H9 (cell line): Measurements from ENCODE around the gene FOXI1. TPM values are rescaled to one million over a fixed set of nuclear protein-coding genes. Genes with fewer than 3 reads are reported as not detected.

ENCODE experiments used
- DNase-seq: peaks from one replicate; pipeline ENCODE4 v3.0.0-alpha.2; 2017
- H2AFZ ChIP-seq: one replicate; pipeline ENCODE4 v1.6.1; 2013; ENCODE audit warnings: mild to moderate bottlenecking, low read length, control low read depth, moderate library complexity
- H2AK5ac ChIP-seq: 2 replicates; pipeline ENCODE4 v1.6.1; 2013; ENCODE audit warnings: low read length, control low read depth, mixed read lengths; ENCODE audit not compliant: insufficient read length
- H2BK120ac ChIP-seq: one replicate; pipeline ENCODE4 v1.6.1; 2013; ENCODE audit warnings: low read depth, mild to moderate bottlenecking, low read length, control low read depth, inconsistent platforms; ENCODE audit not compliant: poor library complexity, severe bottlenecking
- H2BK12ac ChIP-seq: 2 replicates; pipeline ENCODE4 v1.6.1; 2013; ENCODE audit warnings: low read length, control low read depth, mixed read lengths, low read depth; ENCODE audit not compliant: insufficient read length
- H2BK15ac ChIP-seq: 2 replicates; pipeline ENCODE4 v1.6.1; 2013; ENCODE audit warnings: low read depth, low read length, control low read depth
- H2BK20ac ChIP-seq: one replicate; pipeline ENCODE4 v1.6.1; 2013; ENCODE audit warnings: low read depth, mild to moderate bottlenecking, low read length, control low read depth, inconsistent platforms; ENCODE audit not compliant: poor library complexity, severe bottlenecking
- H2BK5ac ChIP-seq: 2 replicates; pipeline ENCODE4 v1.6.1; 2013; ENCODE audit warnings: low read length, control low read depth, mixed read lengths; ENCODE audit not compliant: insufficient read length
- H3K14ac ChIP-seq: 2 replicates; pipeline ENCODE4 v1.6.1; 2013; ENCODE audit warnings: low read length, control low read depth; ENCODE audit not compliant: insufficient read depth
- H3K18ac ChIP-seq: 2 replicates; pipeline ENCODE4 v1.6.1; 2013; ENCODE audit warnings: low read depth, mild to moderate bottlenecking, mixed read lengths, low read length, control low read depth; ENCODE audit not compliant: insufficient read length
- H3K23ac ChIP-seq: 2 replicates; pipeline ENCODE4 v1.6.1; 2013; ENCODE audit warnings: low read length, control low read depth, mixed read lengths, low read depth; ENCODE audit not compliant: insufficient read length
- H3K23me2 ChIP-seq: 2 replicates; pipeline ENCODE4 v1.6.1; 2013; ENCODE audit warnings: low read depth, mild to moderate bottlenecking, mixed read lengths, low read length, control low read depth; ENCODE audit not compliant: insufficient read length, poor library complexity, severe bottlenecking
- H3K27ac ChIP-seq: 2 replicates; pipeline ENCODE4 v1.5.1; 2013; ENCODE audit warnings: low read length, control low read depth, mixed read lengths, low read depth; ENCODE audit not compliant: insufficient read length
- H3K27me3 ChIP-seq: 2 replicates; pipeline ENCODE4 v1.6.1; 2013; ENCODE audit warnings: low read length, control low read depth, inconsistent platforms; ENCODE audit not compliant: insufficient read depth
- H3K4ac ChIP-seq: 2 replicates; pipeline ENCODE4 v1.6.1; 2013; ENCODE audit warnings: low read depth, mild to moderate bottlenecking, control low read depth, inconsistent platforms, low read length, moderate library complexity
- H3K4me1 ChIP-seq: 2 replicates; pipeline ENCODE4 v1.6.1; 2013; ENCODE audit warnings: low read length, control low read depth, inconsistent platforms; ENCODE audit not compliant: insufficient read depth
- H3K4me2 ChIP-seq: 2 replicates; pipeline ENCODE4 v1.6.1; 2013; ENCODE audit warnings: low read length, control low read depth, mixed read lengths; ENCODE audit not compliant: insufficient read length, insufficient read depth
- H3K56ac ChIP-seq: 2 replicates; pipeline ENCODE4 v1.6.1; 2013; ENCODE audit warnings: low read depth, mild to moderate bottlenecking, mixed read lengths, low read length, control low read depth; ENCODE audit not compliant: insufficient read length
- H3K79me1 ChIP-seq: 2 replicates; pipeline ENCODE4 v1.6.1; 2013; ENCODE audit warnings: low read depth, mild to moderate bottlenecking, moderate library complexity, low read length, control low read depth, inconsistent platforms; ENCODE audit not compliant: insufficient read depth, poor library complexity, severe bottlenecking
- H3K79me2 ChIP-seq: 2 replicates; pipeline ENCODE4 v1.6.1; 2013; ENCODE audit warnings: low read length, control low read depth, inconsistent platforms; ENCODE audit not compliant: insufficient read depth
- H3K9ac ChIP-seq: 2 replicates; pipeline ENCODE4 v1.6.1; 2013; ENCODE audit warnings: low read length, control low read depth, mixed read lengths; ENCODE audit not compliant: insufficient read length; ENCODE audit errors: extremely low read depth
- H3K9me3 ChIP-seq: one replicate; pipeline ENCODE4 v1.6.1; 2013; ENCODE audit warnings: low read depth, low read length, inconsistent platforms; ENCODE audit not compliant: control insufficient read depth
- H3T11ph ChIP-seq: one replicate; pipeline ENCODE4 v1.6.1; 2013; ENCODE audit warnings: mild to moderate bottlenecking, low read length, control low read depth, inconsistent platforms
- H4K20me1 ChIP-seq: one replicate; pipeline ENCODE4 v1.6.1; 2013; ENCODE audit not compliant: control insufficient read depth, insufficient read length, insufficient read depth
- H4K5ac ChIP-seq: 2 replicates; pipeline ENCODE4 v1.6.1; 2013; ENCODE audit warnings: low read depth, mild to moderate bottlenecking, mixed read lengths, low read length, control low read depth; ENCODE audit not compliant: insufficient read length
- H4K8ac ChIP-seq: replicated peaks from 2 replicates; pipeline ENCODE4 v1.6.1; 2013; ENCODE audit warnings: low read length, control low read depth, mixed read lengths, low read depth; ENCODE audit not compliant: insufficient read length
- H4K91ac ChIP-seq: 2 replicates; pipeline ENCODE4 v1.6.1; 2013; ENCODE audit warnings: low read depth, mild to moderate bottlenecking, moderate library complexity, mixed read lengths, low read length, control low read depth; ENCODE audit not compliant: insufficient read length
- H3K27ac Mint-ChIP-seq, 3 experiments: 2 replicates in 2 of 3; 3 replicates in 1 of 3; pipeline ENCODE4 v1.8.0; 2020 to 2021; ENCODE audit warnings: mixed read lengths in 3 of 3, mild to moderate bottlenecking in 1 of 3, moderate library complexity in 1 of 3
- H3K27me3 Mint-ChIP-seq: 2 replicates; pipeline ENCODE4 v1.8.0; 2021; ENCODE audit warnings: low read depth, mild to moderate bottlenecking, moderate library complexity, mixed read lengths
- H3K36me3 Mint-ChIP-seq, 3 experiments: 2 replicates in 2 of 3; 3 replicates in 1 of 3; pipeline ENCODE4 v1.8.0; 2020 to 2021; ENCODE audit warnings: low read depth in 3 of 3, mixed read lengths in 3 of 3; ENCODE audit not compliant: insufficient read depth in 1 of 3
- H3K4me1 Mint-ChIP-seq, 2 experiments: 2 replicates each; pipeline ENCODE4 v1.8.0; 2020; ENCODE audit warnings: mixed read lengths in 2 of 2
- H3K4me3 Mint-ChIP-seq, 2 experiments: 2 replicates in 1 of 2; 3 replicates in 1 of 2; pipeline ENCODE4 v1.8.0; 2020 to 2021; ENCODE audit warnings: mild to moderate bottlenecking in 2 of 2, mixed read lengths in 2 of 2, moderate library complexity in 1 of 2
- H3K9me3 Mint-ChIP-seq, 2 experiments: 2 replicates in 1 of 2; 3 replicates in 1 of 2; pipeline ENCODE4 v1.8.0; 2020; ENCODE audit warnings: mild to moderate bottlenecking in 2 of 2, mixed read lengths in 2 of 2, moderate library complexity in 1 of 2
- WGBS: extraction: QIAGEN DNeasy Blood & Tissue Kit; methylation state at CpG from one replicate; pipeline ENCODE4 v1.1.7; 2013; ENCODE audit warnings: missing lambda C conversion rate, low lambda C conversion rate, mixed read lengths; ENCODE audit not compliant: insufficient read length; ENCODE audit errors: extremely low coverage; 5-methylcytosine and 5-hydroxymethylcytosine counted together
- total RNA-seq: library from RNA; stranded (reverse); gene quantifications from 2 replicates; pipeline ENCODE4 v1.2.1, GENCODE V29; 2021
- TF ChIP-seq, protein P1 (sequence below): fragments of 200-600 bp; sonication (generic); conservative IDR thresholded peaks from 3 replicates; pipeline ENCODE4 v1.8.0; 2021; ENCODE audit warnings: antibody characterized with exemption, mild to moderate bottlenecking

The FOXI1 gene
- total RNA-seq, 1 experiment from 2014 or later, result not detected

DNA sequence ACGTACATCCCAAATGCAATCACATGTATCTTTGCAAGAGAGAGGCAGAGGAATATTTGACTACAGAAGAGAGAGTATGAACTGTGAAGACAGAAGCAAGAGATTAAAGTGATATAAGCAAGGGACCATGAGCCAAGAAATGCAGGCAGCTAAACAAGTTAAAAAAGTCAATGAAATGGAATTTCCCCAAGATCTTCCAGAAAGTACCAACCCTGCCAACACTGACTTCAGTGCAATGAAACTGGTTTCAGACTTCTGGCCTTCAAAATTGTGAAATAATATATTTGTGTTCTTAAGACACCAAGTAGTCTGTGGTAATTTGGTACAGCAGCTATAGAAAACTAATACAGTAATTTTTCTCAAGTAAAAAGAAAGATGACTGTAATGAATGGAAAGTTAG lies 20.9 kb downstream of the FOXI1 start:
- no peaks in the 10 kb centered on the region for H3K4me1 Mint-ChIP-seq
- Histone ChIP-seq H3K56ac (no peak overlapping the region), H4K20me1 (no peaks in the 10 kb centered on the region), H4K5ac (no peak overlapping the region), H3K23me2 (no peaks in the 10 kb centered on the region), H3K4me1 (no peaks in the 10 kb centered on the region), H2BK15ac (no peak overlapping the region), H2BK12ac (no peak overlapping the region), H3K18ac (no peak overlapping the region), H2AFZ (no peak overlapping the region), H3K79me1 (no peaks in the 10 kb centered on the region), H2AK5ac (no peak overlapping the region), H2BK5ac (no peak overlapping the region), H3K14ac (no peak overlapping the region), H2BK120ac (no peak overlapping the region), H3K9ac (no peak overlapping the region), H3K23ac (no peak overlapping the region), H3K9me3 (no peaks in the 10 kb centered on the region), H2BK20ac (no peak overlapping the region), H3T11ph (no peak overlapping the region), H3K79me2 (no peaks in the 10 kb centered on the region), H3K27me3 (no peaks in the 10 kb centered on the region), H4K91ac (no peak overlapping the region), H4K8ac (no peak overlapping the region), H3K4me2 (no peak overlapping the region), H3K4ac (no peak overlapping the region), H3K27ac (no peak overlapping the region)
- peaks cover 7 to 9% of the 10 kb centered on the region in 2 experiments; a peak in 3 of 5 replicates for H3K9me3 Mint-ChIP-seq
- no peak overlapping the region for H3K4me3 Mint-ChIP-seq
- DNase-seq, result no peak
- no CpG with 5 or more reads among the region's 1 CpG for WGBS
- H3K36me3 Mint-ChIP-seq, result no peaks in the 10 kb centered on the region; a peak in 1 of 7 replicates
- TF ChIP-seq, protein P1, sequence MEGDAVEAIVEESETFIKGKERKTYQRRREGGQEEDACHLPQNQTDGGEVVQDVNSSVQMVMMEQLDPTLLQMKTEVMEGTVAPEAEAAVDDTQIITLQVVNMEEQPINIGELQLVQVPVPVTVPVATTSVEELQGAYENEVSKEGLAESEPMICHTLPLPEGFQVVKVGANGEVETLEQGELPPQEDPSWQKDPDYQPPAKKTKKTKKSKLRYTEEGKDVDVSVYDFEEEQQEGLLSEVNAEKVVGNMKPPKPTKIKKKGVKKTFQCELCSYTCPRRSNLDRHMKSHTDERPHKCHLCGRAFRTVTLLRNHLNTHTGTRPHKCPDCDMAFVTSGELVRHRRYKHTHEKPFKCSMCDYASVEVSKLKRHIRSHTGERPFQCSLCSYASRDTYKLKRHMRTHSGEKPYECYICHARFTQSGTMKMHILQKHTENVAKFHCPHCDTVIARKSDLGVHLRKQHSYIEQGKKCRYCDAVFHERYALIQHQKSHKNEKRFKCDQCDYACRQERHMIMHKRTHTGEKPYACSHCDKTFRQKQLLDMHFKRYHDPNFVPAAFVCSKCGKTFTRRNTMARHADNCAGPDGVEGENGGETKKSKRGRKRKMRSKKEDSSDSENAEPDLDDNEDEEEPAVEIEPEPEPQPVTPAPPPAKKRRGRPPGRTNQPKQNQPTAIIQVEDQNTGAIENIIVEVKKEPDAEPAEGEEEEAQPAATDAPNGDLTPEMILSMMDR, result no peak
- no peaks in the 10 kb centered on the region; the same call in 1 of the 2 replicates for H3K27me3 Mint-ChIP-seq
- H3K27ac Mint-ChIP-seq, result no peak overlapping the region
